Thymus (tissue), 11 donors: ENCODE measurements around the gene PROM1. TPM values are rescaled to one million over a fixed set of nuclear protein-coding genes. Genes with fewer than 3 reads are reported as not detected.

Experiments
- DNase-seq, 9 donors: peaks; one replicate each; pipeline ENCODE4 v3.0.0-alpha.2; 2013; ENCODE audit warnings: low spot score in 9 of 9, low read depth in 6 of 9, missing footprints in 1 of 9
- H3K27ac ChIP-seq, 2 donors: one replicate each; pipeline ENCODE4 v1.5.1; 2013; ENCODE audit warnings: control low read depth in 1 of 2, low read depth in 1 of 2, low read length in 1 of 2, mild to moderate bottlenecking in 1 of 2, moderate library complexity in 1 of 2
- H3K27me3 ChIP-seq, 2 donors: one replicate each; pipeline ENCODE4 v1.5.1; 2013; ENCODE audit warnings: low read length in 1 of 2; ENCODE audit not compliant: control insufficient read depth in 2 of 2, insufficient read depth in 1 of 2
- H3K36me3 ChIP-seq, 2 donors: one replicate each; pipeline ENCODE4 v1.5.1; 2013; ENCODE audit warnings: low read length in 1 of 2, mild to moderate bottlenecking in 1 of 2, moderate library complexity in 1 of 2; ENCODE audit not compliant: control insufficient read depth in 2 of 2, insufficient read depth in 2 of 2
- H3K4me1 ChIP-seq, 2 donors: one replicate each; pipeline ENCODE4 v1.5.1; 2013; ENCODE audit warnings: low read length in 2 of 2; ENCODE audit not compliant: control insufficient read depth in 2 of 2, insufficient read depth in 2 of 2
- H3K4me3 ChIP-seq, 2 donors: one replicate each; pipeline ENCODE4 v1.5.1; 2013; ENCODE audit warnings: low read length in 2 of 2, control low read depth in 1 of 2, mild to moderate bottlenecking in 1 of 2
- H3K9me3 ChIP-seq, 2 donors: one replicate each; pipeline ENCODE4 v1.5.1; 2013; ENCODE audit warnings: low read length in 1 of 2, mild to moderate bottlenecking in 1 of 2; ENCODE audit not compliant: control insufficient read depth in 2 of 2, insufficient read depth in 1 of 2
- WGBS: extraction: QIAGEN DNeasy Blood & Tissue Kit; methylation state at CpG from one replicate; pipeline ENCODE4 v1.1.7; 2013; 5-methylcytosine and 5-hydroxymethylcytosine counted together
- polyA plus RNA-seq: library from polyadenylated mRNA; stranded (reverse); fragments of 200-250 nt; gene quantifications from one replicate; pipeline ENCODE4 v1.2.3, GENCODE V29; 2013
- total RNA-seq: library from RNA; stranded (reverse); fragments of 120-200 nt; gene quantifications from one replicate; pipeline ENCODE4 v1.2.4, GENCODE V29; 2013
- donor health status: healthy.

PROM1 gene
- total and polyA plus RNA-seq, 2 donors, result 1.0 to 1.1 TPM

DNA sequence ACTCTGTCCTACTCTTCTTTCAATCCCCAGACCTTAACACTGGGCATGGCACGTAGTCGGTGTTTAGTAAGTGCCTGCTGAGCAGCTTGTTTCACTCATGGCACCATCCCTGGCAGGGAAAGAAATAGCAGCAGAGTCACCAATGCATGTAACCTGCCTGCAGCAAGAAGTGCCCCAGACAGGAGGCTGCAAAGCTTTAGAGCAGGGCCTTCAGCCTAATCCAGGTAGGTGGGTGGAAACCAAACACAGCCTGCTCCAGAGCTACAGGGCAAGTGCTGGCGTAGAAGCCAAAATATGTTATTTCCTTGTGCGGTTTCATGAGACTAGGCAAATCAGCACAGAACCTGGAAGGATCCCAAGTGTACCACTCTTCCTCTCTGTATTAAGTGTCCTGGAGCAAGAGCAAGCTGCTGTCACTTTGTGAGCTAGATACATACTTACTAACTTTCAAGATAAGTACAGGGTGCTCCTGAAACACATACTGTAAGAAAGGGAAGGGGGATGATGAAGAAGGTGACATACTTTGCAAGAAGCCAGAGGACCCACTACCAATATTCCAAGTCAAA is 5.5 kb downstream of the PROM1 start:
- H3K9me3 ChIP-seq, result peaks cover 0 to 14% of the 10 kb centered on the region in 2 donors
- no peak overlapping the region for H3K4me3 ChIP-seq
- H3K27me3 ChIP-seq, result peaks cover 20 to 27% of the 10 kb centered on the region in 2 donors
- WGBS, result 96% methylated on average over 4 of the region's 4 CpGs
- no peak for DNase-seq
- H3K4me1 ChIP-seq, result peaks cover 0 to 14% of the 10 kb centered on the region in 2 donors
- no peaks in the 10 kb centered on the region for H3K36me3 ChIP-seq
- no peak overlapping the region for H3K27ac ChIP-seq

GRCh38 chr4:16077786-16078185 is 6.0 kb downstream of the PROM1 start:
- H3K4me3 ChIP-seq, result no peak overlapping the region
- WGBS, result 72% methylated on average over 4 of the region's 4 CpGs
- no peak overlapping the region for H3K27ac ChIP-seq
- DNase-seq, result no peak
- H3K9me3 ChIP-seq, result peaks cover 0 to 9% of the 10 kb centered on the region in 2 donors
- H3K36me3 ChIP-seq, result no peaks in the 10 kb centered on the region
- peaks cover 16 to 22% of the 10 kb centered on the region in 2 donors for H3K27me3 ChIP-seq
- peaks cover 0 to 9% of the 10 kb centered on the region in 2 donors for H3K4me1 ChIP-seq

DNA sequence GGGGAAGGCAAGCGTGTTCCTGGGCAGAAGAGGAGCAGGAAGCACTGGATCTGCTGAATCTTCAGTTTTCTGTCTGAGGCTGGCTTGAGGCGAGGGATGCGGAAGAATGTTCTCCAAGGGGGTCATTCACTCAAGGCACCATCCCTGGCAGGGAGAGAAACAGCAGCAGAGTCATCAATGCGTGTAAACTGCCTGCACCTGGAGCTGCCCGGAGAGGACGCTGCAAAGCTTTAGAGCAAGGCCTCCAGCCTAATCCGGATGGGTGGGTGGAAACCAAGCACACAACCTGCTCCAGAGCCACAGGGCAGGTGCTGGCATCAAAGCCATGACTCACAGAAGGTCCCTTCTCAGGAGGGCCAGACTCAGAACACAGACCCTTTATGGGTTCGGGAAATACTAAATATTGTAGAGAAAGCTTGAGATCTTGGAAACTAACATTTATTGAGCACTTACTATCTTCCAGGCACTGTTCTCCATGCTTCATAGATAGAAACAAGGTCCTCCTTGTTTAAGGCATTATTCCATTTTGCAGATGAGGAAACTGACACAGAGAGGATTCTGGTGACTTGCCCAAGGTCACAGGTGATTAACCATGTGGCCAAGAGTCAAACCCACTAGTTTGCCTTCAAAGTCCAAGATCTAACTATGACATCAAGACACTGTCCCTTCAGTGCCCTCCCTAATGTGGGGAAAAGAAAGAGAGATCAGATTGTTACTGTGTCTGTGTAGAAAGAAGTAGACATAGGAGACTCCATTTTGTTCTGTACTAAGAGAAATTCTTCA is 7.7 kb downstream of the PROM1 start:
- no peaks in the 10 kb centered on the region for H3K4me1 ChIP-seq
- no peaks in the 10 kb centered on the region for H3K36me3 ChIP-seq

DNA sequence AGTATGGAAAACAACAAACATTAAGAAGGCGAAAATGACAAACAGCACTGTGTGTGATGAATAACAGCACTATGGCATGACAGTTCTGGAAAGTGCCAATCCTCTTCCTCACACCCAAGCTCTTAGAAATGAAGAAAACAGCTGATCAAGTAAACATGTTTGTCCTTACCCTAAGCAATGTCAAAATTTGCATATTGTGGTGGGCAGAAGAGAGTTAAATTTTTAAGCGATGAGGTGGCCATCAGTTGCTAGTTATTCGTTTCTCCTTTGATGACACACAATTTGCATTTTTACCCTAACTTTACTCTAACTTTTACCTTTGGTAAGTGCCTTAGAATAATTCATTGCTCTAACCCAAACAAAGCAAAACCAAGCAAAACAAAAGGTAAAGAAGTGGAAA is 8.8 kb downstream of the PROM1 start:
- WGBS, result 92% methylated on average over 3 of the region's 3 CpGs

More for the DNA sequence above, 7.7 kb downstream of the PROM1 start:
- Histone ChIP-seq H3K27me3 (peaks cover 5 to 8% of the 10 kb centered on the region in 2 donors), H3K27ac (no peak overlapping the region), H3K9me3 (no peaks in the 10 kb centered on the region), H3K4me3 (no peak overlapping the region)
- 84% methylated on average over 8 of the region's 8 CpGs for WGBS
- no peak for DNase-seq

GRCh38 chr4:16072168-16072567 is 11.7 kb downstream of the PROM1 start:
- Histone ChIP-seq H3K36me3 (no peaks in the 10 kb centered on the region), H3K4me1 (no peaks in the 10 kb centered on the region), H3K9me3 (no peaks in the 10 kb centered on the region), H3K4me3 (no peak overlapping the region), H3K27ac (no peak overlapping the region), H3K27me3 (no peaks in the 10 kb centered on the region)
- no peak for DNase-seq

More for the DNA sequence above, 8.8 kb downstream of the PROM1 start:
- Histone ChIP-seq H3K9me3 (no peaks in the 10 kb centered on the region), H3K27me3 (no peaks in the 10 kb centered on the region), H3K4me3 (no peak overlapping the region), H3K27ac (no peak overlapping the region), H3K4me1 (no peaks in the 10 kb centered on the region), H3K36me3 (no peaks in the 10 kb centered on the region)
- DNase-seq, result no peak

GRCh38 chr4:16070203-16070602 is 13.6 kb downstream of the PROM1 start:
- Histone ChIP-seq H3K27me3 (no peaks in the 10 kb centered on the region), H3K9me3 (no peaks in the 10 kb centered on the region), H3K36me3 (no peaks in the 10 kb centered on the region), H3K27ac (no peak overlapping the region), H3K4me3 (no peak overlapping the region), H3K4me1 (no peaks in the 10 kb centered on the region)
- no peak for DNase-seq
- WGBS, result 96% methylated on average over 3 of the region's 3 CpGs

DNA sequence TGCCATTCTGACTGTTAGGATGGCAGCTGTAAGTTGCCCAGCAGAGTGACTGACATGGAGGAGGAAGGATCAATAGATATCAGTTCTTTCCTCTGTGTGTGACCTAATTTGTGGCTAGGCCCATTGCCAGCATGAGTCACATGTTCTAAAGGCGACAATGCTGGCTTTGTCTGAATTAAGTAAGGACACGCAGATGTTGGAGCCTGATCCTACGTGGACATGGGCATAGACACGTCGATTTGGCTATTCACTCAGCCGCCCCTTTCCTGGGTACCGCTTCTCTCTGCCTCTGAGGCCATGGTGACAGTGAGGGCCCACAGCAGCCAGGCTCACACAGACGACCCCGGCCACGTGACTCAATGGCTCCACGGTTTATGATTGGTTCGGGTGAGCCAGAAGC is 16.3 kb downstream of the PROM1 start:
- Histone ChIP-seq H3K36me3 (no peaks in the 10 kb centered on the region), H3K4me1 (no peaks in the 10 kb centered on the region), H3K27ac (no peak overlapping the region), H3K9me3 (no peaks in the 10 kb centered on the region), H3K4me3 (no peak overlapping the region), H3K27me3 (no peaks in the 10 kb centered on the region)
- WGBS, result 96% methylated on average over 12 of the region's 12 CpGs
- DNase-seq, result no peak

- WGBS, result 84% methylated on average over 7 of the region's 7 CpGs
- DNase-seq, result no peak
- Histone ChIP-seq H3K4me3 (no peak overlapping the region), H3K36me3 (no peaks in the 10 kb centered on the region), H3K4me1 (no peaks in the 10 kb centered on the region), H3K27ac (no peak overlapping the region), H3K27me3 (no peaks in the 10 kb centered on the region), H3K9me3 (no peaks in the 10 kb centered on the region)
Observed at GRCh38 chr4:16066586-16067128, 17.2 kb downstream of the PROM1 start.

DNA sequence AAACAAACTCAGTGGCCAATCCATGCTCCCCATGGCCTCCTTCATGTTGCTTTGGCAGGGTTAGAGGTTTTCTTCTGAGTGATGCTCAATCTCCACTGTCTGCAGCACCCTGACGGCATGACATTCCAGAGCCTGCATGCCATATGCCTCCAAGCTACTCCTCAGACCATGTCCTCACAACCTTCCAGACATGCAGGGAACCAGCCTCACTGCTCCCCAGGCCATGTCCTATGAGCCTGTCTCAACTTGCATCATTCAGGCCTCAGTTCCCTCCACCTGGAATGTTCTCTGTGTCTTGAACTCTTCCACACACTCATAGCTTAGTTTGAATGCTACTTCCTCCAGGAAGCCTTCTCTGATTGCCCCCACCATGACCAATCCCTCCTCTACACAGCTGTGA is 18.8 kb downstream of the PROM1 start:
- WGBS, result 98% methylated on average over 1 of the region's 1 CpG
- Histone ChIP-seq H3K27ac (no peak overlapping the region), H3K4me1 (no peaks in the 10 kb centered on the region), H3K36me3 (no peaks in the 10 kb centered on the region), H3K4me3 (no peak overlapping the region), H3K27me3 (no peaks in the 10 kb centered on the region), H3K9me3 (no peaks in the 10 kb centered on the region)
- DNase-seq, result no peak
